Fibroblast of villous mesenchyme (primary cell): ENCODE results near the gene SNRNP27. TPM values are rescaled to one million over a fixed set of nuclear protein-coding genes. Genes with fewer than 3 reads are reported as not detected.

Source experiments
- DNase-seq: peaks from one replicate; pipeline ENCODE4 v3.0.0-alpha.2; 2010; ENCODE audit warnings: low read depth
- H3K4me3 ChIP-seq: 2 replicates; pipeline ENCODE4 v1.5.1; 2011; ENCODE audit warnings: low read depth, mild to moderate bottlenecking, low read length
- CTCF ChIP-seq: IDR thresholded peaks from 2 replicates; pipeline ENCODE4 v1.5.1; 2012; ENCODE audit warnings: low read depth, mild to moderate bottlenecking, low read length; ENCODE audit not compliant: insufficient read depth
- total RNA-seq: library from RNA; depleted of rRNA; stranded (reverse); fragments of >200 nt; gene quantifications from 2 replicates; pipeline ENCODE4 v1.2.3, GENCODE V29; 2012

Gene SNRNP27
- 35.8 and 44.9 TPM in 2 replicates for total RNA-seq

- peak within 1 kb of the TSS; percentile 93 for H3K4me3 ChIP-seq
- DNase-seq: peak; percentile 79
- no peak for TF ChIP-seq CTCF
Observed at GRCh38 chr2:69893684-69894551, at the start of gene SNRNP27. TSS of gene SNRNP27 (plus strand) at chr2:69893956. CDS start at chr2:69893985, 29 bp downstream.

- peak; percentile 6 for DNase-seq
- TF ChIP-seq CTCF: no peak
- no peak overlapping the region for H3K4me3 ChIP-seq
Observed at GRCh38 chr2:69843993-69844392, 49.8 kb upstream of the SNRNP27 start.

- no peak overlapping the region for H3K4me3 ChIP-seq
- DNase-seq: no peak
- no peak for TF ChIP-seq CTCF
Observed at GRCh38 chr2:69844560-69844959, 49.2 kb upstream of the SNRNP27 start.

- H3K4me3 ChIP-seq: no peak overlapping the region
- DNase-seq: no peak
- TF ChIP-seq CTCF: no peak
Observed at GRCh38 chr2:69846182-69847067, 47.3 kb upstream of the SNRNP27 start.

- H3K4me3 ChIP-seq: no peak overlapping the region
- no peak for DNase-seq
- TF ChIP-seq CTCF: no peak
Observed at GRCh38 chr2:69847068-69847828, 46.5 kb upstream of the SNRNP27 start.

- TF ChIP-seq CTCF: no peak
- peak; percentile 48 for DNase-seq
- no peak overlapping the region for H3K4me3 ChIP-seq
Observed at GRCh38 chr2:69848186-69848790, 45.5 kb upstream of the SNRNP27 start.
